ENCODE results near the gene IL21R.
"Not testable (repeated sequence)": the region's sequence is repeated elsewhere in the genome, so short reads cannot be mapped to it uniquely, and the experiment has no call there.

IL21R gene

DNA sequence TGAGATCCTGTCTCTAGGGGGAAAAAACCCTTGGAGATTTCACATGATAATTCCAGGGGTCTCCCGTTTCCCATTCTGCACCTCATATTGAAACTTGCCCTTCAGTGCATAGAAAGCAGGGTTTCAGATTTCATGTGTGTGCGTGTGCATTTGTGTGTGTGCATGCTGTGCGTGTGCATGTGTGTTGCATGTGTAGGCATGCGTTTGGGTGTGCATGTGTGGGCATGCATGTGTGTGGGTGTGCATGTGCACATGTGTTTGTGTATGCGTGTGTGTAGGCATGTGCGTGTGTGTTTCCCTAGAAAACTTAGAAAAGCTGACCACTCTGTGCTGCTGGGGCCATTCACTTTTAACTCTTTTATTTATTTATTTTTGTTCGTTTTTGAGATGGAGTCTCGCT, 40.0 kb downstream of the IL21R start:
- no peak for DNase-seq (ENCODE audit: low read depth in 2 of 2, low spot score in 1 of 2)

DNA sequence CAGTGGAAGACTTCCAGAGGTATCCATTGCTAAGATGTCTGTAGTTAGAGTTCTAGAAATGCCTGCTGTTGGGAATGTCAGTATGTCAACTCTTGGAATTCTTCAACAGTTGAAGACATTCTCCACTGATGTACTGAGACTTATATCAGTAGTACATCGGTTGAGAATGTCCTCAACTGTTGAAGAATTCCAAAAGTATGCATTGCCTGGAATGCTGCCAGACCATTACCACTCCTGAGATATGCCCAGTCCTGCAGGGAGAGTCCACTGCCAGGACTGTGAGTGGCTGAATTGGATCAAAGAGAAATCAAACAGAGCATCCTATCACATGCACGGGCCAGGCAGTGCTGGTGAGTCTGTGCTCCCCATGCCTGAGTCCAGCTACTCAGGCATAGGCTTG, 42.0 kb downstream of the IL21R start:
- no peak for DNase-seq (ENCODE audit: low read depth in 2 of 2, low spot score in 1 of 2)

DNA sequence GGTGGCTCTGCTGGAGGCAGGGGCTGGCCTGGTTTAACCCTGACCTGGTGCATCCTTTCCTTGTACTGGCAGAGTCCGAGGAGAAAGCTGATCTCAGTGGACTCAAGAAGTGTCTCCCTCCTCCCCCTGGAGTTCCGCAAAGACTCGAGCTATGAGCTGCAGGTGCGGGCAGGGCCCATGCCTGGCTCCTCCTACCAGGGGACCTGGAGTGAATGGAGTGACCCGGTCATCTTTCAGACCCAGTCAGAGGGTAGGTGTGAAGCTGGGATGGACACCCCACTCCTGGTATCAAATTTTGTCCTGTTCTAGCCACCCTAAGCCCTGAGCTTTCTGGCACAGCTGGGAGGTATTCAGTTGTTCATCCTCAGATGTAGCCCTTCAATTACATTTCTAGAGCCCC, 42.5 kb downstream of the IL21R start:
- no peak for DNase-seq (ENCODE audit: low read depth in 2 of 2, low spot score in 1 of 2)

DNA sequence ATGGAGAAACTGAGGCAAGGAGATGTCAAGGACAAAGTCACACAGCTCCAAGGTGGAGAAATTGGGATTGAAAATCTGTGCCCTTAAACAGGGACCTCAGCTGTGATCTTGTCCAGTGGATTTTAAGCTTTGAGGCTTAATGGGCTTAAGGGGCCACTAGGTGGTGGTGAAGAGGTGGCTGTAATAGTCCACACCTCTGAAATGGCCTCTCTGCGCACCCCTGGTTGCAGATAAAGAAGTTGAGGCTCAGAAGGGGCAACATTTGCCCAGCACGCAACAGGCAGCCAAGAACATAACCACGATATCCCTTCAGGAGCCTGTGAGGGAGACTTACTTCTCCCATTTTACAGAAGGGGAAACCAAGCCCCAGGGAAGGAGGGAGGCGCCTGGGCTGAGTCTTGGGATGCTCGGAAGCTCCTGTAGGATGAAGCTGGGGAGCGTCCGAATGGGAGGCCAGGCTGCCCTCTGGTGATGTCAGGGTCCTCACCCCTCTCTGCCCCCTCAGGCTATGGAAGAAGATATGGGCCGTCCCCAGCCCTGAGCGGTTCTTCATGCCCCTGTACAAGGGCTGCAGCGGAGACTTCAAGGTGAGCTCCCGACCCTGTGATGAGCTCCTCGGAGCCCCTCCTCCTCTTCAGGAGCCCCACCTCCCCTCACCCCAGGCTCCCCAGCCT, 43.7 kb downstream of the IL21R start:
- no peak for DNase-seq (ENCODE audit: low read depth in 2 of 2, low spot score in 1 of 2)

DNA sequence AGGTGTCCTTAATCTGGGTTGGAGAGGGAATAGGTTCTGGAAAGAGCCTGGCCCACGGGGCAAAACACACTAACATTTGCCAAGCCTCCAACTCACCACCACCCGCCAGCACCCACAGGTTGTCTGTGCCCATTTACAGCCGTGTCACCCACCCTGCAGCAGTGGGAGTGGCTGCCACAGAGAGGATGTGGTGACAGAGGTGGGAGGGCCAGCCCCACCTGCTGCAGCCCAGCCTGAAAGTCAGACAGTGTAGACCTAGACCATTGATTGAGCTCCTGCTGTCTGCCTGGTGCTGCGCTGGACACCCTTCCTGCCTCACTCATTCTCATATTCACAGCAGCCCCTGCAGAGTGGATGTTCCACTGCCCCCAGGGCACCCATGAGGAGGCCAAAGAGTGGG, 44.7 kb downstream of the IL21R start:
- peak; percentile 58 to 68 for DNase-seq (ENCODE audit: low read depth in 2 of 2, low spot score in 1 of 2)

DNA sequence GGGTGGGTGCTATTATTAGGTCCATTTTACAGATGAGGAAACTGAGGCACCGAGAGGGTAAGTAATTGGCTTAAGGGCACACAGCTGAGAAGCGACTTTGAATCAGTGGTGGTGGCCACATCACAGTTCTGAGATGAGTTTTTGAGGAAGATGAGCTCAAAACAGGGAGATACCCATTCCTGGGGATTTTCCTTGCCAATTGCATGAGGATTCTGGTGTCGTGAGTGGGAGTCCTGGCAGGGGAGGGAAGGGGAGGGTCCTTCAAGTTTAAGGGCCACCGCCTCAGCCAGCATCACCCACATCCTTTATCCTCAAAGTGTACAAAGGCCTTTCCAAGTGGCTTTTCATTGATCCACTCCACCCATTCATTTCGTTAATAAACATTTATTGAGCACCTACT, 45.3 kb downstream of the IL21R start:
- DNase-seq (ENCODE audit: low read depth in 2 of 2, low spot score in 1 of 2), result no peak

DNA sequence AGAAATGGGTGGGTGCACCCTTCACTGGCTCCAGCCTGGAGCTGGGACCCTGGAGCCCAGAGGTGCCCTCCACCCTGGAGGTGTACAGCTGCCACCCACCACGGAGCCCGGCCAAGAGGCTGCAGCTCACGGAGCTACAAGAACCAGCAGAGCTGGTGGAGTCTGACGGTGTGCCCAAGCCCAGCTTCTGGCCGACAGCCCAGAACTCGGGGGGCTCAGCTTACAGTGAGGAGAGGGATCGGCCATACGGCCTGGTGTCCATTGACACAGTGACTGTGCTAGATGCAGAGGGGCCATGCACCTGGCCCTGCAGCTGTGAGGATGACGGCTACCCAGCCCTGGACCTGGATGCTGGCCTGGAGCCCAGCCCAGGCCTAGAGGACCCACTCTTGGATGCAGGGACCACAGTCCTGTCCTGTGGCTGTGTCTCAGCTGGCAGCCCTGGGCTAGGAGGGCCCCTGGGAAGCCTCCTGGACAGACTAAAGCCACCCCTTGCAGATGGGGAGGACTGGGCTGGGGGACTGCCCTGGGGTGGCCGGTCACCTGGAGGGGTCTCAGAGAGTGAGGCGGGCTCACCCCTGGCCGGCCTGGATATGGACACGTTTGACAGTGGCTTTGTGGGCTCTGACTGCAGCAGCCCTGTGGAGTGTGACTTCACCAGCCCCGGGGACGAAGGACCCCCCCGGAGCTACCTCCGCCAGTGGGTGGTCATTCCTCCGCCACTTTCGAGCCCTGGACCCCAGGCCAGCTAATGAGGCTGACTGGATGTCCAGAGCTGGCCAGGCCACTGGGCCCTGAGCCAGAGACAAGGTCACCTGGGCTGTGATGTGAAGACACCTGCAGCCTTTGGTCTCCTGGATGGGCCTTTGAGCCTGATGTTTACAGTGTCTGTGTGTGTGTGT, 46.8 kb downstream of the IL21R start:
- no peak for DNase-seq (ENCODE audit: low read depth in 2 of 2, low spot score in 1 of 2)

DNA sequence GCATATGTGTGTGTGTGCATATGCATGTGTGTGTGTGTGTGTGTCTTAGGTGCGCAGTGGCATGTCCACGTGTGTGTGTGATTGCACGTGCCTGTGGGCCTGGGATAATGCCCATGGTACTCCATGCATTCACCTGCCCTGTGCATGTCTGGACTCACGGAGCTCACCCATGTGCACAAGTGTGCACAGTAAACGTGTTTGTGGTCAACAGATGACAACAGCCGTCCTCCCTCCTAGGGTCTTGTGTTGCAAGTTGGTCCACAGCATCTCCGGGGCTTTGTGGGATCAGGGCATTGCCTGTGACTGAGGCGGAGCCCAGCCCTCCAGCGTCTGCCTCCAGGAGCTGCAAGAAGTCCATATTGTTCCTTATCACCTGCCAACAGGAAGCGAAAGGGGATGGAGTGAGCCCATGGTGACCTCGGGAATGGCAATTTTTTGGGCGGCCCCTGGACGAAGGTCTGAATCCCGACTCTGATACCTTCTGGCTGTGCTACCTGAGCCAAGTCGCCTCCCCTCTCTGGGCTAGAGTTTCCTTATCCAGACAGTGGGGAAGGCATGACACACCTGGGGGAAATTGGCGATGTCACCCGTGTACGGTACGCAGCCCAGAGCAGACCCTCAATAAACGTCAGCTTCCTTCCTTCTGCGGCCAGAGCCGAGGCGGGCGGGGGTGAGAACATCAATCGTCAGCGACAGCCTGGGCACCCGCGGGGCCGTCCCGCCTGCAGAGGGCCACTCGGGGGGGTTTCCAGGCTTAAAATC, 47.6 kb downstream of the IL21R start:
- DNase-seq (ENCODE audit: low read depth in 2 of 2, low spot score in 1 of 2), result peak; percentile 60 to 64

DNA sequence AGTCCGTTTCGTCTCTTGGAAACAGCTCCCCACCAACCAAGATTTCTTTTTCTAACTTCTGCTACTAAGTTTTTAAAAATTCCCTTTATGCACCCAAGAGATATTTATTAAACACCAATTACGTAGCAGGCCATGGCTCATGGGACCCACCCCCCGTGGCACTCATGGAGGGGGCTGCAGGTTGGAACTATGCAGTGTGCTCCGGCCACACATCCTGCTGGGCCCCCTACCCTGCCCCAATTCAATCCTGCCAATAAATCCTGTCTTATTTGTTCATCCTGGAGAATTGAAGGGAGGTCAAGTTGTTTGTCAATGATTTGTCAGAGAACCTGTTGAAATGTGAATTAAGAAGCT, 48.2 kb downstream of the IL21R start:
- no peak for DNase-seq (ENCODE audit: low read depth in 2 of 2, low spot score in 1 of 2)

DNA sequence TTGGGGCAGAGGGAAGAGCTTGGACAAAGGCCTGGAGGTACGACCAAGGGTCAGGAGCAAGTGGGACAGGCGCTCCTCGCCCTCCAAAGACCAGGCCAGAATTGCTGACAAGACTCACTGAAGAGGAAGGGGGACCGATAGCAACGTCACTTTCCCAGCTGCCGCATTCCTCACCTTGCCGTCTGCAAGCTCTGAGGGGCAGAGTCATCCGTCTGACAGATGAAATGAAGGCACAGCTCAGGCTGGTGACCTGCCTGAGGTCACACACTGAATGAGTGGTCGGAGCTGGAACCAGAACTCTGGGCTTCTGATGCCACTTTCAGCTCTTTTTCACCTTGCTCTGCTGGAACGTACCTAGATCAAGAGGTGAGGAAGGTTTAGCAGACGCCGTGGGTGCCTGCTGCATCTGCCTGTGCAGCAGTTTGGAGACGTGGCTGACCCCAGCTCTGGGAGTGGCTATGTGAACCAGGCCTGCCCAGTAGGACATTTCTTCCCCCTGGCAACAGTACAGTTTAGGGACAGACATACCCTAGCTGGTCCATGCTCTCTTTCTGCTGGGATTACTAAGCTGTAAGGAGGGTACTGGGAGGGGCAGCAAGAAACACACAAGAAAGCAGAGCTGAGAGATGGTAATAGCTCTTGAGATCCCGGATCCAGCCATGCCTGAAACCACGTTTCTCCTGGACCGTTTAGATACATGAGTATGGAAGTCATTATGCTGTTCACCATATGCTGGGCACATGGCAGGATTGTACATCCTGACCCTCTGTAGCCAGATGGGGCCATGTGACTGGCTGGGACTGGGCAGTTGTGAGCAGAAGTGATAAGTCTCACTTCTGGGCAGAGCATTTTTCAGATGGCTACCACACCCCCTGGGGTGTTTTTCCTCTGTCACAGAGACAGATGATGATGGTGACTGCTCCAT, 50.9 kb downstream of the IL21R start:
- no peak for DNase-seq (ENCODE audit: low read depth in 2 of 2, low spot score in 1 of 2)

DNA sequence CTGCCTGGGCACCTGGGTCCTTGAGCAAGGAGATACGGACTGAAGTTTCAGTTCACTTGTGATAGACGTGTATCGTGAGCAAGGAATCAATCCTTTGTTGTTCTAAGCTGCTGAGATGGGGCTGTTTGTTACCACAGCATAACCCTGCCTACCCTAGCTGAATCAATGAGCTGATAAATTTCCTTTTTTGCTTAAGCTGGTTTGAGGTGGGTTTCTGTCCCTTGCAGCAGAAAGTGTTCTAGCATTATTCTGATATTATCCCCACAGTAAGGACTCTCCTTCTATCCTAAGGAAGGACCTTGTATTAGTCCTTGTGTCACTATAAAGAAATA, 51.5 kb downstream of the IL21R start:
- no peak for DNase-seq (ENCODE audit: low read depth in 2 of 2, low spot score in 1 of 2)

DNA sequence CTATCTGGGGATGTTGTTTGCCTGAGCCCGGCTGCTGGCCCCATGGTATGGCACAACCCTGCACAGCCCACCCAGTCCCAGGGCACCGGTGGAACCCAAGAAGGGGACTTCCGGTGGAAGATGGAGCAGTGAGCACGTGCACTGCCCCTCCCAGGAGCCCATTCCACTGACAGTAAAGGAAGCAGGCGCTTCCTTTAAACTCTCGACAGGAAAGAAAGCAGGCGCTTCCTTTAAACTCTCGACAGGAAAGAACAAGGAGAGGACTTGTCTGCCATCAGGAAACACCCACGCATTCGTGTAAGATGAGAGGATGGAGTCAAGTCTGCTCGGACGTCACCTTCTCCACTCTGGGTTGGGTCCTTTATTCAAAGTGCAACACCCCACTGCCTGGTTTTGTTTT, 53.7 kb downstream of the IL21R start:
- DNase-seq (ENCODE audit: low read depth in 2 of 2, low spot score in 1 of 2), result no peak

DNA sequence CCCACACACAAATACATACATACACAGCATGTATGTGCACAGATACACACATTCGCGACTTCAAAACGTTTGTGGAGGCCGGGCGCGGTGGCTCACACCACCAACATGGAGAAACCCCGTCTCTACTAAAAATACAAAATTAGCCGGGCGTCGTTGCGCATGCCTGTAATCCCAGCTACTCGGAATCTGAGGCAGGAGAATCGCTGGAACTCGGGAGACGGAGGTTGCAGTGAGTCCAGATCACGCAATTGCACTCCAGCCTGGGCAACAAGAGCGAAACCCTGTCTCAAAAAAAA, 55.6 kb downstream of the IL21R start:
- DNase-seq (ENCODE audit: low read depth in 2 of 2, low spot score in 1 of 2), result not testable (repeated sequence)

DNA sequence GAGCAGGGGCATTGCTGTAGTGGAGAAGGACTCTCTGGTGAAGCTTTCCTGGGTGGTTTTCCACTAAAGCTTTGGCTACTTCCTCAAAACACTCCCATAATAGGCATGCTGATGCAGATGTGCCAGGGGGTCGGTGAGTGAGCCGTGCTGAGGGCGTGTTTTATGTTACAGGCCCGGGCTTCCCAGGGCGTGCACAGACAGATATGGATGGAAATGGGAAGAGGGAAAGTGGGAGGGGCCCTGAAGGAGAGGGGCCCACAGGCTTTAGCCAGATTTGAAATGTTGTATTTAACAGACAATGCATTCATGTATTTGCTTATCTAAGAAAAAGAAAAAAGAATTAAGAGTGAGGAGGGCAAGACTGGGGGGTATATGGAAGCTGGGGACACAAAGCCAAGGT, 56.3 kb downstream of the IL21R start:
- no peak for DNase-seq (ENCODE audit: low read depth in 2 of 2, low spot score in 1 of 2)

DNA sequence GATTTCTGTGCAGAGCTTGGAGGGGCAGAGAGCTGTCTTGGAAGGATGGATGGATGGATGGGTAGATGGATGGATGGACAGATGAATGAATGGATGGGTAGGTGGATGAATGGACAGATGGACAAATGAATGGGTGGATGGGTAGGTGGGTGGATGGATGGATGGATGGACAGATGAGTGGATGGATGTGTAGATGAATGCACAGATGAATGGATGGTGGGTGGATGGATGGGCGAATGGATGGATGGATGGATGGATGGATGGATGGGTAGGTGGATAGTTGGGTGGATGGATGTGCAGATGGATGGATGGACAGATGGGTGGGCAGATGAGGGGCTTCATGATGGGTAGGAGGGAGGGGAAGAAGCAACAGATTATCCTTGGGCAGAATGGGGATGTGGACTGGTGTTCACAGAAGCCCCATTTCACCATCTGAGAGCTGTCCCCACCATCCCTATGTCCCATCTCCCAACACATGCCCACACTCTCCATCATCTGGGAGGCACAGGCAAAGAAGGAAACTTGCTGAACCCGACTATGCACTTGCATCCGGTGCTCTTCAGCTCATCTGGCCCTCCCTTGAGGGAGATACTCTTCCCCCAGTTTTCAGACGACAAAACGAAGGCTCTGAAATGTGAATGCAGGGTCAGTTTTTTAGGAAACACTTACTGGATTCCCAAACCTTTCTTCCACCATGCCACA, 57.2 kb downstream of the IL21R start:
- no peak for DNase-seq (ENCODE audit: low read depth in 2 of 2, low spot score in 1 of 2)

DNA sequence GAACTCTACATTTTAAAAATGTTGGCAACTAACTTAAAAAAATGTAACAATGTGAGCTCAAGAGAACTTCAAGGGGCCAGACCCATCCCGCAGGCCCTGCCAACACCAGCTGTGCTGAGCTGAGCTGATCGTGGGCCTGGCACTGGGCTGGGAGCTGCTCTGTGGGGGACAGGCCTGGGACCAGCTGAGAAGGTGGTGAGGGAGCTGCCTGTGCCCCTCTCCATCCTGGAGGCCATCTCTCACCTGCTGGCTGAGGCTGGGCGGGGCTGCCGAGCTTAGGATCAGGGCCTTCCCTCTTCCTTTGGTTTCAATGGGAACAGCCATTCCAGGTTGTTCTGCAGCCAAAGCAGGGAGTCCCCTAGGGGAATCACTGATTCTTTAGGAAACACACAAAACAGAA, 58.2 kb downstream of the IL21R start:
- no peak for DNase-seq (ENCODE audit: low read depth in 2 of 2, low spot score in 1 of 2)

DNA sequence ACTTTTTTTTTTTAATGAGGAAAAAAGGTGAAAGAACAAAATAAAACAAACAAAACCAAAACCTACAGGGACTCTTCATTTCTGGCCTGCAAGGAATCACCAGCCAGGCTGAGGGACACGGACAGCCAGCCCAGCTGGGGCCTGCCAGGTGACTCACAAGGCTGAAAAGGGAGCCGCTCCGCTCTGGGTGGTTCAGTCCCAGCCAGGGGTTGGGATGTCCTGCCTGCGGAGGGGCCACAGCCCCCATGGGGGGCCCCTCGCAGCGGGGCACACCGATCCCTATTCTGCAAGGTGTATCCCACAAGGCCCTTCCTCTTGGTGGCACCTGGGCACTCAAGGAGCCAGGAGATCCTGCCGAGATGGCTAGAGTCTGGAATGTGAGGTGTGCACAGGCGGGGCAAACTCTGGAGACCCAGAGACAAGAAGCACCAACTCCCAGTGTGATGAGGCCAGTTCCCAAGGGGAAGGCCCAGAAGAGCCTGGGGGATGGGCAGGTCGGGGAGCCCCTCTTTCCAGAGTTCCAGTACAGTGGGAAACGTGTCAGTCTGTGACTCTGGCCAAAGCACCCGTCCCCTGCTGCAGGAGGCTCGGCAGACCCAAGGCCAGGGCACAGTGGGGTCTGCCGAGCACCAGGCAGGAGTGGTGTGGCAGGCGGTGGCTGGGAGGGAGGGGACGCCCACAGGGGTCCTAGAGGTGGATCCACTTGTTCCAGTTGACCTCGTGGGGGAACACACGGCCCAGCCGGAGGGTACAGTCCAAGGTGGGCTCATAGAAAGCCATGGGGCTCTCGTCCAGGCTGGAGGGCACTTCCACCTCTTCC, 58.9 kb downstream of the IL21R start:
- no peak for DNase-seq (ENCODE audit: low read depth in 2 of 2, low spot score in 1 of 2)

DNA sequence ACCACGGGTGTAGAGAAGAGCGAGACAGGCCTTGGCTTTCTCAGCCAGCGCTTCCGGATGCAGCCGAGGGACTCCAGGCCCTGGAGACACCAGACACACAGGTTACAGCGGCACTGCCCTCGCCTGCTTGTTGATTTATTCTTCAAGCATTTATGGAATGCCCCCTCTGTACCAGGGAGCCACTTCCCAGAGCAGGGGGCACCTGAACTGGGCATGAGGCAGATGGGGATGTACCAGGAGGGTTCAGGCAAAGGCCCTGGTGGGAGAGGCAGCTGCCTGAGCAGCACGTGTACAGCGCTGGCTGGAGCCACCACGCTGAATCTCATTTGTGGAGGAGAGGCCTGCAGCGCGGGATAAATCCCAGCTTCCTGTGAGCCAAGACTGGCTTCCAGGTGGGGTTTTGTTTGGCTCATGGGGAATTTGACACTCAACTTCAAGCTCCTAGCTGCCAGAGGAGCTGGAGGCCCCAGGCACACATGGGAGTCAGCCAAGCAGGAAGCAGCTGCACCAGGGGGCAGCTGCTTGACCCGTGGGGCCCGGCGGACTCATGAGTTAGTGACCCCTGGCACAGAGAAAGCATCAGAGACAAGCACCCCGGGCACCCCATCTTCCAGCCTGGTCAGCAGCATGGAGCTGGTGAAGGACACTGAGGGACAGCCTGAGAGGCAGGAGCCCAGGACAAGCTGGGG, 59.7 kb downstream of the IL21R start:
- no peak for DNase-seq (ENCODE audit: low read depth in 2 of 2, low spot score in 1 of 2)

DNA sequence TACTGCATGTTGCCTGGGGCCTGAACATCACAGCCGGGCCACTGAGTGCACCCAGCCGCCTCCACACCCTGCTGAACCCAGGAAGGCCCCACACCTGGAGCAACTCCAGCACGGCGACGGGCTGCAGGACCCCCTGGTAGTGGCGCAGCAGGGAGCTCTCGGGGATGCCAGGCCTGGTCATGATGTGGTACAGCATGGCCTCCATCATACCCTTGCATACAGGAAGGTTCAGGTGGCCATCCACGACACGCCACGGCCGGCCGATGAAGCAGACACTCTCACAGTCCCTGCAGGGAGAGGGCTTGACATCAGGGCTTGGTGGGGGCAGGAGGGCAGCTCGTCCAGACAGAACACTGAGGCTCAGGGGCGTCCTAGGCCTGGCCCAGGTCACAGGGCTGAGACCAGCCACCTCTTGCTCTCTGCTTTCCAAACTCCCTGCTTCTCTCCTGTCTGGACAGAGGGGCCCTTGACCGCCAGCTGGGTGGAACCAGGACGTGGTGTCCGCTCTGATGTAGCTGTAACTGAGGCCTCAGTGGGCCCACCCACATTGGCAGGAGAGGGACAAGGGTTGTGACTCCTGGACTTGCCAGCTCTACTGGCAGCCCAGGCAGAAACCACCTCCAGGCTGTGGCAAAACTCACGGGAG, 60.3 kb downstream of the IL21R start:
- DNase-seq (ENCODE audit: low read depth in 2 of 2, low spot score in 1 of 2), result no peak

All from stimulated activated CD8-positive, alpha-beta memory T cell treated with anti-CD3 and anti-CD28 coated beads, Interleukin-4, amount 100 ng/mL, for 1 hour (primary cell).